GM08714 (cell line): Measurements from ENCODE around the gene PPTC7.
"Not testable (repeated sequence)": the region's sequence is repeated elsewhere in the genome, so short reads cannot be mapped to it uniquely, and the experiment has no call there.

Experiments
- H3K4me3 ChIP-seq: fragments of 200-500 bp; sonication (Bioruptor generic); 2 replicates; pipeline ENCODE4 v1.5.1; 2014; ENCODE audit warnings: mild to moderate bottlenecking, low read length, inconsistent platforms
- ZNF274 ChIP-seq: IDR thresholded peaks from 2 replicates; pipeline ENCODE4 v1.6.1; 2012; ENCODE audit warnings: mild to moderate bottlenecking, low read depth, low read length

The PPTC7 gene

GRCh38 chr12:110574044-110574443 is 9.1 kb downstream of the PPTC7 start:
- no peak overlapping the region for H3K4me3 ChIP-seq
- TF ChIP-seq ZNF274, result no peak

DNA sequence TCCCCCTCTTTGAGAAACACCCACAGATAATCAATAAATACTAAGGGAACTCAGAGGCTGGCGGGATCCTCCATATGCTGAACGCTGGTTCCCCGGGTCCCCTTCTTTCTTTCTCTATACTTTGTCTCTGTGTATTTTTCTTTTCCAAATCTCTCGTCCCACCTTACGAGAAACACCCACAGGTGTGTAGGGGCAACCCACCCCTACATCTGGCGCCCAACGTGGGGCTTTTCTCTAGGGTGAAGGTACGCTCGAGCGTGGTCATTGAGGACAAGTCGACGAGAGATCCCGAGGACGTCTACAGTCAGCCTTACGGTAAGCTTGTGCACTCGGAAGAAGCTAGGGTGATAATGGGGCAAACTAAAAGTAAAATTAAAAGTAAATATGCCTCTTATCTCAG is 12.3 kb downstream of the PPTC7 start:
- H3K4me3 ChIP-seq, result not testable (repeated sequence)

DNA sequence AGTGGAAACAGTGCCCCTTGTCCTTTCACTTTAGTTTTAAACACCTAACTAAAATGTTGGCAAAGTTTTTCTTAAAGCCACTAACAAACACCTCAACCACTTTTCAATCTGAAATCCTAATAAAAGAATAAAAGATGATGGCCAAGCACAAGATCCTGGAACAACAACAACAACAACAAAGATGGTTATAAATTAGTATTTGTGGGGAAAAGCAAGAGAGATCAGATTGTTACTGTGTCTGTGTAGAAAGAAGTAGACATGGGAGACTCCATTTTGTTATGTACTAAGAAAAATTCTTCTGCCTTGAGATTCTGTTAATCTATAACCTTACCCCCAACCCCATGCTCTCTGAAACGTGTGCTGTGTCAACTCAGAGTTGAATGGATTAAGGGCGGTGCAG is 13.3 kb downstream of the PPTC7 start:
- not testable (repeated sequence) for H3K4me3 ChIP-seq

DNA sequence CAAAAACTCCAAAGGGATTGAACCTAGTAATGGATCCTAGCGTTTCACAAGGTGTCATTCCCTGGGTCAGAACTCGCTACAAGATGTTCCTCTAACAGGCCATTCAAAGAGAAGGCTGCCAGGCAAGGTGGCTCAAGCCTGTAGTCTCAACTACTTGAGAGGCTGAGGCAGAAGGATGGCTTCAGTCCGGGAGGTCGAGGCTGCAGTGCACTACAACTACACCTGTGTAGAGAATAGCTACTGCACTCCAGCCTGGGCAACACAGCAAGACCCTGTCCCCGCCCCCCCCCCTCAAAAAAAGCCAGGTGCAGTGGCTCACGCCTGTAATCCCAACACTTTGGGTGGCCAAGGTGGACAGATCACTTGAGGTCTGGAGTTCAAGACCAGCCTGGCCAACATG is 14.4 kb downstream of the PPTC7 start:
- TF ChIP-seq ZNF274, result no peak
- H3K4me3 ChIP-seq, result no peak overlapping the region

DNA sequence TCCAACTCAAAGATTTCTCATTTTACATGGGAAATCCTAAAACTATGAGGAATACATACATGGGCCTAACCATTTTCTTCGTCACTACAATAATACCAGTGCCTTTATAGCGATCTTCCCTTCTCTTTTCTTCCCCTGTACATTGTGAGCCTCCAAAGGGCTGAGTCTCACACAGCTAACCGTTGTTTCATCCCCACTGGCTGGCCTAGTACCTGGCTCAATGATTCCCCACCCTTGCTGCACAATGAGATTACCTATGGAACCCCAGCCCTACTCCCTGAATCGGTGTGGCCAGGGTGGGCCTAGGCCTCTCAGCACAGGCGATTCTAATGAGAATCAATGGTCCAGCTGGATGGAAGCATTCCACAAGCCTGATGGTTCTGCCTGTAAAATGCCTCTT is 16.1 kb downstream of the PPTC7 start:
- H3K4me3 ChIP-seq, result no peak overlapping the region
- no peak for TF ChIP-seq ZNF274

DNA sequence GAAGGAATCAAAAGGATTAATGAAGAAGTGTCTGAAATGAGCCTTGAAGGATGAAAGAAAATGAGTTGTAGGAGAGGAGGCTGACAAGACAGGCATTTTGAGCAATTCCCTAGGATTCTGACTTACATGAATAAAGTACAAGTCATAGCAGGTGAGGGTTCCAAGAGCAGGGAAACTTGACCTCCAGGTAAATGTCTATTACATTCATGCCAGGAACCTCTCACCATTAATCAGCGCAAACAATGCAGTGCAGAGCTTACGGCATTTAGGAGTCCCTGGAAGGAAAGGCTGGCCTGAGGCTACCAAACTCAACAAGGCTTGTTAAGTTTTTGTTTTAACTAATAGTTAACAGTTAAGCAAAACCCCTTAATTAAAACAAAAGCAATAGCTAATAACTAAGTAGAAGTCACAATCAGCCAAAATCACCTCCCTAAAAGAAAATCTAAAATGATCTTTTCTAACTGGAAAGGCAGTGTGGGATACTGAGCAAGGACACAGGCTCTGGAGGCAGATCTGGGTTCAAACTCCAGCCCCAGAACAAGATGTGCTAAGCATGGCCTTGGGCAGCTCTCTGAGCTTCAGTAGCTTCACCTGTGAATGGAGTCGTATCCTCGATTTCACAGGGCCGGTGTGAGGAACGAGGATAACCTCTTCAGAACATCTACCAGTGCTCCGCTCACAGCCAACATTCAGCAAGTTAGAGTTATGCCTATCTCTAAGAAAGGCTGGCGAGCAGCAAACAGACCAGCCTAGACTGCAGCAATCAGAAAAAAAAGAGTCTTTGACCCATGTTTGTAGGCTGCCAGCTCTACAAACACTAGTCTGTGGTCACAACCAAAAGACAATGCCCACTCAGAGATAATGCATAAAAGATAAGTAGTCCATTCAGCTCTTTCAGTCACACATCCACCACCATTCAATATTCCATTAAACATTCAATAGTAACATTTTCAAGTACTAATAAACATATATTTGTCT is 16.9 kb downstream of the PPTC7 start:
- no peak overlapping the region for H3K4me3 ChIP-seq
- TF ChIP-seq ZNF274, result no peak

- TF ChIP-seq ZNF274, result no peak
- H3K4me3 ChIP-seq, result no peak overlapping the region
These were observed 18.6 kb downstream of the PPTC7 start for GRCh38 chr12:110564471-110564991.

DNA sequence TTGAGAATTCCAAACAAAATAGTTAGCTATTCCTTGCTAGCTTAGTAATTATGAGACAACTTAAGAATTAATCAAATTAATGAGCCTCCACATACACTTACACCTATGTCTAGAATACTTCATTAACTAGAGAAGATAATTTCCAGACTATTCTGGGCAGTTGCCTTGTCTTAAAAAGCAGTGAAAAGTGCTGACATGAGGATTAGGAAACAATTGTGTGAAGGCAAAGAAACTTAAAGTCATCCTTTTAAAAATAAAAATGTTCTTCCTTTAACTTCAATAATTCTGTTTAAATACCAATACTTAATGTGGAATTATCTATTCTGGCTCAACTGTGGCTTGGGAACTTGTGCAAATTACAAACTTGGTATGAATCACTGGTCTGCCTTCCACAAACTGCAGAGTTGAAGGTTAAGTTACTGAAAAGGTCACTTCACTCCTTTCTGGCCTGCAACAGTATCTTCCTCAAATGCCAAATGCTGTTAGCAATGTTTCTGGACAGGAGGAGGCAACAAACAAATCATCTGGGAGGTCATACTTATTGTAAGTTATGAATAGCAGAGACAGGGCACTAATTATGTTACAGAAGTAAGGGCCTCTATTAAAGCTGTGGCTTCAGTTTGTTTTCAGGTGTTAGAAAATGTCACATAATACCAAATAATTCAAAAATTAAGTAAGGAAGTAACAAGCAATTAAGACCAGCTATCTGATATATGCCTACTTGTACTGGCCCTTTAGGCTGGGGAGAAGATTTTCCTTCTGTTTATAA is 19.2 kb downstream of the PPTC7 start:
- TF ChIP-seq ZNF274, result no peak
- no peak overlapping the region for H3K4me3 ChIP-seq

GRCh38 chr12:110562386-110562785 is 20.7 kb downstream of the PPTC7 start:
- H3K4me3 ChIP-seq, result not testable (repeated sequence)

- TF ChIP-seq ZNF274, result no peak
- H3K4me3 ChIP-seq, result no peak overlapping the region
These were observed 21.5 kb downstream of the PPTC7 start for GRCh38 chr12:110561471-110562201.

- no peak for TF ChIP-seq ZNF274
- no peak overlapping the region for H3K4me3 ChIP-seq
These were observed 22.2 kb downstream of the PPTC7 start for GRCh38 chr12:110560946-110561345.

DNA sequence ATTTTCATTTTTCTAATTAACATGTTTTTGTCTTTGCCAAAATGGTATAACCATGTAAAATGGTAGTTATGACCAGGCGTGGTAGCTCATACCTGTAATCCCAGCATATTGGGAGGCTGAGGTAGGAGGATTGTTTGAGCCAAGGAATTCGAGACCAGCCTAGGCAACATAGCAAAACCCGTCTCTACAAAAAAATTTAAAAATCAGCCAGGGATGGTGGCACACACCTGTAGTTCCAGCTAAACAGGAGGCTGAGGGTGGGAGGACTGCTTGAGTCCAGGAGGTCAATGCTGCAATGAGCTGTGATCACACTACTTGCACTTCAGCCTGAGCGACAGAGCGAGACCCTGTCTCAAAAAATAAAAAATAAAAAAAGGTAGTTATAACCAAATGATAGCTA is 23.1 kb downstream of the PPTC7 start:
- TF ChIP-seq ZNF274, result no peak
- H3K4me3 ChIP-seq, result no peak overlapping the region

- not testable (repeated sequence) for H3K4me3 ChIP-seq
These were observed 24.2 kb downstream of the PPTC7 start for GRCh38 chr12:110558945-110559344.

GRCh38 chr12:110557300-110557699 is 25.8 kb downstream of the PPTC7 start:
- no peak for TF ChIP-seq ZNF274
- no peak overlapping the region for H3K4me3 ChIP-seq
